NCI-H526 (cell line): ENCODE data around the gene ZNF804B.

Source experiments
- DNase-seq, 2 experiments: peaks; one replicate each; lab custom pipeline; 2025; lab: John Stamatoyannopoulos, UW

Gene ZNF804B

GRCh38 chr7:88967432-88967831 lies 207.9 kb downstream of the ZNF804B start:
- no peak for DNase-seq

DNA sequence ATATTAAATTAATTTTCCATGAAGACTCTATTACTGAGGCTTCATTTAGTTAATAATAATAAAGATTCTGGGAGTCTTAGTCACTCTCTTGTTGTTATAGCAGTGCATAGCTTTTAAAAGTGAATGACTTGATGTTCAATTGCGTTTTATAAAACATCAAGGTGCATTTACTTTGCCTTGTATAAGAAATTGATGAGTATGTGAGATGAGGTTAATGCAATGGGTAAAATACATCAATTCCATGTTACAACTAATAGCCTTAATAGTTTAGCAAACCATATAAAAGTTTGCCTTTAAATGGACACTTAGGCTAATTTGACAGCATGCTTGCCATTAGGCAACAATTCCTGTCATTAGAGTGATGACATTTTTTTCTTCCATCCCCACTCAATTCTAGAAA lies 209.7 kb downstream of the ZNF804B start:
- DNase-seq: no peak

DNA sequence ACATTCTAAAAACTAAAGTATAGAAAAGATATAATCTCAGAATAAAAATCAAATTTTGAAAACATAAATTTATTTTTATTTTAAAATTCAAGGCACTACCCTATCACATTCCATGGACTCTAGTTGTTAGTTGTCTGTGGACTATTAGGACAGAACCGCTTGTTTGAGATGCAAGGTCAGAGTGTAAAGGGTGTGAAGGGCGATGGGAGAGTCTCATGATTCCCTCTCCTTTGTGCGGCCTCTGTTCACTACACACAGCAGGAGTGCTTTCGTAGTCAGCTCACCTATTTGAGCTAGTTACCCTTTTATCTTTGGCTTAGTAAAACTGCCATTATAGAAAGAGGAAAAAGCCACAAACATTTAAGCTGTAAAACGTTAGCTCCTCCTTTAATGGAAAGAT lies 225.8 kb downstream of the ZNF804B start:
- no peak for DNase-seq

GRCh38 chr7:89001306-89001705 lies 241.8 kb downstream of the ZNF804B start:
- no peak for DNase-seq

DNA sequence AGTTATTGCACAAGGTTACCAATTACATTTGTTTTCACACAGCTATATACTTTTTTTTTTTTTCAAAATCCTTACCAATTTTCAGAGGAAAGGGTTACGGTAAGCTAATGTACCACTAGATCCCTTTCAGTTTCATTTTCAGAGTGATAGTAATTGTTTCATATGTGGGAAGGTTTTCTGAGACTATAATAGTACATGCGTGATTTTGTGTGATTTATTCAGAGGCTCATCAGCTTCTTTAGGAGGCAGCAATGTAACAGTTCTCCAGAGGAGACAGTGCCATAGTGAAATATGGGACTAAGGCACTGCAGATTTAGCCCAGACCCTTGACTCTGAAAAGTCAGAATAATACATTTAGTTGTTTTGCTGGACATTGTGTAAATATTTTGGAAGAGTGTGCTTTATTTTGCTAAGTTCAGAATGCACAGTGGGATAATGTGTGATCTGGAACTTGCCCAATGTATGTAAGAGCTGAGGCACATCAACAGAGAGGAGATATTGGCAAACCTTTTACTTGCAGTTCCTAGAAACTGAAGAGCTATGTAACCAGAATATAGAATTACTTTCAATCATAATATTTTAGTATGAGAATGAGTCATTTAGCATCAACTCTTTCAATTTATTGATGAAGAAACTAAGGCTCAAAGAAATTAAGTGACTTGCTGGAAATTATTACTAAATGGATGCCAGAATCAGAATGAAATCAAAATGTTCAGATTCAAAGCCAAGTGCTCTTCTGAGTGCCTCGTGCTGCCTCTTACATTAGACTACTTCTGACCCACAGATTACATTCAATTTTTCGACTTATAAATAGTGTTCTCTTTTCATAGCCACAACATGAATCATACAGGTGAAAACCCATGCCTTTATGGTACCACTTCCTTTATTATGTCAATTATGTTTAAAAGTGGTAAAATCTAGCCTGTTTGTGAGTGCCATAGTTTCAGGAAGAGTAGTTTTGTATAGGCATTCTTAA lies 243.8 kb downstream of the ZNF804B start:
- no peak for DNase-seq

GRCh38 chr7:89012016-89012415 lies 252.5 kb downstream of the ZNF804B start:
- DNase-seq: no peak

- no peak for DNase-seq
Measured at GRCh38 chr7:89017695-89018094, 258.2 kb downstream of the ZNF804B start.

- no peak for DNase-seq
Measured at GRCh38 chr7:89021741-89022140, 262.2 kb downstream of the ZNF804B start.

GRCh38 chr7:89023206-89023605 lies 263.7 kb downstream of the ZNF804B start:
- no peak for DNase-seq

- DNase-seq: no peak
Measured at GRCh38 chr7:89023877-89024276, 264.4 kb downstream of the ZNF804B start.

DNA sequence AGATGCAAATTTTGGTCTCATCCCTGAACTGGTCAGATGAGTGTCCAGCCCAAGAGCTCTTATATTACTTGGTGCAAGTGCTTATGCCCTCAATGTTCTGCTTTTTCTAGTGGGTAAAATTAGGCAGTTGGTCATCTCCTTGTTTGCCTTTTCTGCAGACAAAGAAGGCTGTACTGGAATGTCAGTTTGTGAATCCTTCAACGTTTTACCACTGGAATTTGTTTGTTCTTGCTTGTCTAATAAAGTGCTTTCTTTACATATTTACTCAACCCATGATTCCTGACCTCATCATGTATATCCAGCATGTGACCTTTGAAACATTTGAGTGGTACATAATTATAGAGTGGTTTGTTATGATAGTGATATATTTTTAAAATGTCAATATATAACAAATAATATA lies 268.3 kb downstream of the ZNF804B start:
- DNase-seq: no peak

DNA sequence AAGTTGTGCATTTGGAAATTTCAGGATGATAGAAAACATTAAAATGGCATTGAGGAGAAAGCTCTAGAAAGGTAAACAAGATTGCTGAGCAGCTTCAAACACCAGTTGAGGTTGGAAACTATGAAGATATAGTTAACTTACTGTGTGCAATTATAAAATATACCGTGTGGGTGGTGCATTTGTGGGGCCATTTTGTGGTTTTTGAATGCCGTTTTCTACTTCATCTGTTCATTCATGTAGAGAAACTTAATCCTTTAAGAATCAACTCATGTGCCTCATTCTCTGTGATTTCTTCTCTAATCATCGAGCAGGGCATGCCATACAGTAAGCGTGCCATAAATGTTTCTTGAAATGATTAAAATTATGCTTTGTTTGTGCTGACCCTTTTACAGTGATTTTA lies 268.8 kb downstream of the ZNF804B start:
- no peak for DNase-seq

DNA sequence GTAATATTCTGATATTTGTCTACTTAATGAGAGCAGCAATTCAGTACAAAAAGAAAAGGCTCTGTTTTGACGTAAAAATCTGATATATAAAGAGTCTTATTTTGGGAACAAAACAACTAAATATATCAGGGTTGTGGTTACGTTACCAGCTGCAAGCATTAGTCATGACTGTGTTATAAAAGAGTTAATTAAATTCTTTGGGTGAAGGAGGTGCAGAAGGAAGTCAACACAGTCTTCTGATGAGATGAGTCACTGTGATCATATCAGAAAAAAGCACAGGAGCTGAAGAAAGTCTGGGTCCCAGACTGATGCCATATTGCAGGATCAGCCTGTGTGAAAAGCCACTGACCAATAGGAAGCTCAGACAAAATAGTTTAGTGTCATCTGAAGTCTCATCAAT lies 270.4 kb downstream of the ZNF804B start:
- no peak for DNase-seq

DNA sequence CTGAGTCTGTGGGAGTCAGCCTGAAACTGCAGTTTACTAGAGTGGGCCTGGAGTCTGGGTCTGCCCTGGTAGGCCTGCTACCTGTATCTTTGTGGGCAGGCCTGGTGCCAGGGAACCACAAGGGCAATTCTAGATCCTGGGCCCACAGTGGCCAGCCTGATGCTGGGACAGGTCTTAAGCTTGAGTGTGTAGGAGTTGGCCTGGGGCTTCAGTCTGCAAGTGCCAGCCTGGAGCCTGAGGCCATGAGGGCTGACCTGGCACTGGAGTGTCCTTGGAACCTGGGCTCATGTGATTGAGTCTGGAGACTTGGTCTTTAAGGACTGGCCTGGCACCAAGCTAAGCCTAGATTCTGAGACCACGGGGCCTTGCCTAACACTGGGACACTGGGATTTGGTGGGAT lies 281.7 kb downstream of the ZNF804B start:
- DNase-seq: no peak

- DNase-seq: peak in 1 of 2 experiments; percentile 37
Measured at GRCh38 chr7:89042940-89043339, 283.4 kb downstream of the ZNF804B start.

DNA sequence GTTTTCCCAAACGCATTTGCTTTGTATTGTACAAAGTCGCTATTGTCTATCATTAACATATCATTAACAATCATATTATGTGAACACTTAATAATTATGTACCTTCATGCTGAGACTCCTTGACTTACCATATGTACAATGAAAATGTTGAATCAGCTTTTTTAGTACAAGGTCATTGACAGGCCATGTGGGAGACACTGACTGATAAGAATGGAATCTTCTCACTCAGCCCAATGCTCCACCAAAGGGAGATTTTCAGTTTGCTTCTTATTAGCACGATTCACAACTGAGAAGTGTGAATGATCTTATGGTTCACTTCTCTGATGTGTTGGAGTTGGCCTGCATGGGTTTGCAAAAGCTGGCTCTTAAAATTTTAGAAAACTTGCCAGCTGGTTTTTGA lies 289.5 kb downstream of the ZNF804B start:
- no peak for DNase-seq

DNA sequence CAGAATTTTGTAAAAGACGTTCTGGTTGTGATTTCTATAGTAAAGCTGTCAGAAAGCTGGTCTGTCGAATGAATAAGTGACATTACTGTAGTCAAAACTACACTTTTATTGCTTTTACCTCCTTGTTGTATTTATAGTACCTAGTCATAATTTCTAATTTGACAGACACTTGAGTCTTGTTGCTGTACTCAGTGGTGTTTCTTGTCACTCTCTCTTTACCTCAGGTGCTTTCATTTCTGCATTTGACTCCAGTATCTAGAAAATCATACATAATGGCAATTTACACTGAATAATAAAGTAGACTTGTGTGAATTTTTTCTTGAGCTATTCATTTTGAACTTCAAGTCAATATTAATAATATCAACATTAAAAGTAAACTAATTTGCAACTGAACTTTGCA lies 293.6 kb downstream of the ZNF804B start:
- no peak for DNase-seq

- DNase-seq: no peak
Measured at GRCh38 chr7:89054361-89054760, 294.9 kb downstream of the ZNF804B start.

DNA sequence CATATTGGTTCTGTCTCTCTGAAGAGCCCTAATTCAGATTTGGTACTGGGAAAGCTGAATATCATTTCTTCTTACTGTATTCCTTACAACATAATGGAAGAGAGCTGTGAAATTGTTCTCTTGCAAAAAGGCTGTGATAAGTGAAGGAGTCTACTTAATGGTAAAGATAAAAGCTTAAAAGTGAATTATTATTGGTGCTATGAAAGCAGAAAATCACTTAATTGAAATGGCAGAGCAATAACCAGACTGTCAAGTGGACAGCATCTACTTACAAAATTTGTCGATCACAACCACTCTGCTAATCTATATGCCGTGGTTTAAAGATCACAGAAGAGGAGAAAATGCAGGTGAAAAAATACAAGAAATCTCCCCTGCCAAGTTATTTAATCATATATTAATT lies 300.7 kb downstream of the ZNF804B start:
- DNase-seq: no peak

DNA sequence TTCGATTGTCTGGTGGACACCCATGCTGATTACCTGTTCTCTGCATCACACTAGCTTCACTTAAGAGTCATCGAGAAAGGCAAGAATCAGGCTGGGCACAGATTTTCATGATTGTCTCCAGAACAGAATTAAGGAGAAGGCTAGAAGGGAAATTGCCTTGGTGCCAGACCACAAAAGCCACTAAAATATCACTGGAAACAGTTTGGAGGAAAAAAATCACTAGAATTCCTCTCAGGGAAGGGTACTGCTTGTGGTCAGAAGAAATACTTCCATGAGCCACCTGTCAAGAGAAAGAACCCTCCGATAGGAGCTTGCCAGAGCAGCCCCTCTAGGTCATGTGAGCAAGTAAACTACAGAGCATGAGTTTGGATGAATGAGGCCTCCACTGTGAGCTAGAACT lies 305.3 kb downstream of the ZNF804B start:
- DNase-seq: no peak

- DNase-seq: no peak
Measured at GRCh38 chr7:89067048-89067447, 307.5 kb downstream of the ZNF804B start.

DNA sequence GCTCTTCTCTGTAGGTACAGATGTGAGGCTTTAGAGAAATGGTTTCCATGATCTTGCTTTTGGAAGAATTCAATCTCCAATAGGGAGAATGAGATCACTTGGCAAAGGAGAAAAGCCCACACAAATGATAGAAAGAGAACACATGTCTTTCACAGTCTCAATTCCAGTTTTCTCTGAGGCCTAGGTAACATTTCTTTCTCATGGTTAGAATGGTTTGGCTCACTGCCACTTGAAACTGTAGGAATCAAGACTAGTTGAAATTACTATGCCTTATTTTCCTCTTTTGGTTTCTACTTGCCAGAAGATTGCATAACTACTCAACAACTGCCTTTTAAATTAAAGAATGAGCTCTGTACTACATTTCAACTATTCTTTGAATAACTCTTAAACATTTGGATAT lies 312.6 kb downstream of the ZNF804B start:
- DNase-seq: no peak

DNA sequence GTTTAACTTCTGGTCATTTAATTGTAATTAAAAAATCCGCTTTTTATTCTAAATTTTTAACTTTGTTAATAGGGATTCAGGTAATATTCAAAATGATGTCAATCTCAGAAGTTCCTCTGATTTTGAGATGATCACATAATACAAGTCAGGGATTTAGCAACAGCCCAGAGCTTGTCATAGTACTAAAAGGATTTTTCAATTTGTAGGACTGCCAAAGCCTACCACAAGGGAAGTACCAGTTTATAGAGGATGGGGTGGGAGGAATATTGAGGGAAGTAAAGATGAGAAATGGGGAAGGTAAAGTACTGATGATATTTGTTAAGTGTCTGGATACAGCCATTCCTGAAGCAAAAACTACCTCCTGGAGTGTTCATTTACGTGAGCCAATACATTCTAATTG lies 314.3 kb downstream of the ZNF804B start:
- DNase-seq: no peak

DNA sequence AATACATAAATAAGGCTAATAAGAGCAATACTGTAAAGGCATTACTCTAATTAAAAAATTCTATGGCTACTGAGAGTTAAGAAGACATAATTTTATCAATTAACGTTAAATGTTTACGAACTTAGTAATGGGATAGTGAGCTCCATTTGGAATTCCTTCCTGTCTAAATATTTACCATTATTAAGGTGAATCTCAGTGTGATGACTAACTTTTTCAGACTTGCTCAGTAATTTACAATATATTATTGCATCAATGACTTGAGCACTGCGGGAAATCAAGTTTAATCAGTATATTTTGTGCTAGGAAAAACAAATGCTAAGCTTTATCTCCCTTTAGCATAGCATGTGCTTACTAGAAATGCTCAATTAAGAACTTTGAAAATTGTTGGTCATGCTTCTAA lies 318.5 kb downstream of the ZNF804B start:
- DNase-seq: no peak
